Esophagus squamous epithelium (tissue), 5 donors: ENCODE data around the gene ARHGAP42. TPM values are rescaled to one million over a fixed set of nuclear protein-coding genes. Genes with fewer than 3 reads are reported as not detected.

ENCODE experiments used
- DNase-seq: peaks from one replicate; lab custom pipeline; 2025; lab: John Stamatoyannopoulos, UW
- H3K27ac ChIP-seq, 4 donors: fragments of 200-600 bp; sonication (generic); one replicate each; pipeline ENCODE4 v1.5.1; 2016 to 2019; ENCODE audit warnings: mild to moderate bottlenecking in 1 of 4
- H3K27me3 ChIP-seq, 4 donors: fragments of 200-600 bp; sonication (generic); 1 replicate in 3 of 4; 2 replicates in 1 of 4; pipeline versions ENCODE4 v1.5.1 to v1.6.0; 2017 to 2021; ENCODE audit warnings: antibody characterized with exemption in 1 of 4
- H3K36me3 ChIP-seq, 3 donors: fragments of 200-600 bp; sonication (generic); one replicate each; pipeline ENCODE4 v1.5.1; 2016 to 2019
- H3K4me1 ChIP-seq, 3 donors: fragments of 200-600 bp; sonication (generic); one replicate each; pipeline ENCODE4 v1.5.1; 2017 to 2019
- H3K4me3 ChIP-seq, 4 donors: fragments of 200-600 bp; sonication (generic); 1 replicate in 3 of 4; 2 replicates in 1 of 4; pipeline ENCODE4 v1.5.1; 2016 to 2019; ENCODE audit warnings: mild to moderate bottlenecking in 2 of 4, moderate library complexity in 1 of 4
- H3K9me3 ChIP-seq, 3 donors: fragments of 200-600 bp; sonication (generic); one replicate each; pipeline ENCODE4 v1.5.1; 2016 to 2019
- CTCF ChIP-seq, 6 experiments: fragments of 450-650 bp in 4 of 6; fragments of 200-600 bp in 2 of 6; sonication (generic) in 2 of 6; IDR thresholded peaks; one replicate each; pipeline ENCODE4 v1.5.1; 2016 to 2019; ENCODE audit warnings: antibody characterized with exemption in 6 of 6, mild to moderate bottlenecking in 4 of 6, moderate library complexity in 4 of 6
- POLR2A ChIP-seq, 4 donors: fragments of 450-650 bp; IDR thresholded peaks; one replicate each; pipeline ENCODE4 v1.6.1; 2017; ENCODE audit warnings: antibody characterized with exemption in 4 of 4, mild to moderate bottlenecking in 4 of 4, moderate library complexity in 3 of 4
- WGBS, 2 donors: methylation state at CpG; one replicate each; pipeline ENCODE4 v1.1.5; 2018; 5-methylcytosine and 5-hydroxymethylcytosine counted together
- intact Hi-C: fragments of 100-400 bp; cut with DNase I; formaldehyde crosslinking; loops from one replicate; pipeline ENCODE4 v1.15.0; 2022
- total RNA-seq, 4 donors: library from RNA; depleted of rRNA; stranded (reverse); fragments of >200 nt; gene quantifications; one replicate each; pipeline ENCODE4 v1.1.0, GENCODE V29; 2016
- donor health status: DM: yes; HTN: yes; CAD: no.

Gene ARHGAP42
- total RNA-seq, 4 donors from 2014 or later, result 3.5 to 10.1 (median 6.4) TPM

GRCh38 chr11:100914415-100915110, 227.5 kb downstream of the ARHGAP42 start:
- no peak for TF ChIP-seq POLR2A (IDR thresholded peaks at IDR 0.05)
- no peak for TF ChIP-seq CTCF (IDR thresholded peaks at IDR 0.05)
- H3K9me3 ChIP-seq, result no peaks in the 10 kb centered on the region
- intact Hi-C loops, result no loop called here
- WGBS, 2 donors, result 88 to 90% methylated on average over 6 of the region's 6 CpGs
- no peak overlapping the region for H3K4me3 ChIP-seq
- H3K36me3 ChIP-seq, result no peaks in the 10 kb centered on the region
- peaks cover 0 to 4% (median 0%) of the 10 kb centered on the region in 3 donors for H3K4me1 ChIP-seq
- H3K27ac ChIP-seq, result no peak overlapping the region
- no peak for DNase-seq
- no peaks in the 10 kb centered on the region for H3K27me3 ChIP-seq

GRCh38 chr11:100918551-100919500, 231.7 kb downstream of the ARHGAP42 start:
- no peak for TF ChIP-seq CTCF (IDR thresholded peaks at IDR 0.05)
- no peak for TF ChIP-seq POLR2A (IDR thresholded peaks at IDR 0.05)
- 33 to 43% methylated on average over 5 to 6 of the region's 6 CpGs for WGBS, 2 donors
- Histone ChIP-seq H3K4me3 (no peak overlapping the region), H3K4me1 (peaks cover 0 to 4% (median 0%) of the 10 kb centered on the region in 3 donors), H3K36me3 (no peaks in the 10 kb centered on the region), H3K27me3 (no peaks in the 10 kb centered on the region), H3K27ac (no peak overlapping the region), H3K9me3 (no peaks in the 10 kb centered on the region)
- intact Hi-C loops, result no loop called here
- no peak for DNase-seq

GRCh38 chr11:100920593-100920992, 233.5 kb downstream of the ARHGAP42 start:
- H3K36me3 ChIP-seq, result no peaks in the 10 kb centered on the region
- H3K4me1 ChIP-seq, result peaks cover 0 to 4% (median 0%) of the 10 kb centered on the region in 3 donors
- DNase-seq, result no peak
- intact Hi-C loops, result loop anchor here (10.0 kb wide), 1 partner anchor 236 kb away; the partner anchor contains the start of gene ARHGAP42
- TF ChIP-seq POLR2A (IDR thresholded peaks at IDR 0.05), result no peak
- no peak for TF ChIP-seq CTCF (IDR thresholded peaks at IDR 0.05)
- H3K9me3 ChIP-seq, result no peaks in the 10 kb centered on the region
- no peak overlapping the region for H3K4me3 ChIP-seq
- no peak overlapping the region for H3K27ac ChIP-seq
- H3K27me3 ChIP-seq, result no peaks in the 10 kb centered on the region

- intact Hi-C loops, result loop anchor here (10.0 kb wide), 1 partner anchor 237 kb away; the partner anchor contains the start of gene ARHGAP42
- TF ChIP-seq CTCF (IDR thresholded peaks at IDR 0.05), result no peak
- no peak for TF ChIP-seq POLR2A (IDR thresholded peaks at IDR 0.05)
- WGBS, 2 donors, result 71 to 78% methylated on average over 5 of the region's 5 CpGs
- no peak overlapping the region for H3K4me3 ChIP-seq
- no peak for DNase-seq
- no peak overlapping the region for H3K27ac ChIP-seq
- no peaks in the 10 kb centered on the region for H3K36me3 ChIP-seq
- no peaks in the 10 kb centered on the region for H3K9me3 ChIP-seq
- peaks cover 0 to 4% (median 0%) of the 10 kb centered on the region in 3 donors for H3K4me1 ChIP-seq
- no peaks in the 10 kb centered on the region for H3K27me3 ChIP-seq
These were observed 235.0 kb downstream of the ARHGAP42 start for GRCh38 chr11:100922121-100922520.
